HS-27A (cell line): Measurements from ENCODE around the gene ALOX15B.
"Not testable (repeated sequence)": the region's sequence is repeated elsewhere in the genome, so short reads cannot be mapped to it uniquely, and the experiment has no call there.

Experiments
- DNase-seq: peaks from one replicate; pipeline ENCODE4 v3.0.0-alpha.2; 2012; ENCODE audit warnings: low read depth, missing footprints

Gene ALOX15B

DNA sequence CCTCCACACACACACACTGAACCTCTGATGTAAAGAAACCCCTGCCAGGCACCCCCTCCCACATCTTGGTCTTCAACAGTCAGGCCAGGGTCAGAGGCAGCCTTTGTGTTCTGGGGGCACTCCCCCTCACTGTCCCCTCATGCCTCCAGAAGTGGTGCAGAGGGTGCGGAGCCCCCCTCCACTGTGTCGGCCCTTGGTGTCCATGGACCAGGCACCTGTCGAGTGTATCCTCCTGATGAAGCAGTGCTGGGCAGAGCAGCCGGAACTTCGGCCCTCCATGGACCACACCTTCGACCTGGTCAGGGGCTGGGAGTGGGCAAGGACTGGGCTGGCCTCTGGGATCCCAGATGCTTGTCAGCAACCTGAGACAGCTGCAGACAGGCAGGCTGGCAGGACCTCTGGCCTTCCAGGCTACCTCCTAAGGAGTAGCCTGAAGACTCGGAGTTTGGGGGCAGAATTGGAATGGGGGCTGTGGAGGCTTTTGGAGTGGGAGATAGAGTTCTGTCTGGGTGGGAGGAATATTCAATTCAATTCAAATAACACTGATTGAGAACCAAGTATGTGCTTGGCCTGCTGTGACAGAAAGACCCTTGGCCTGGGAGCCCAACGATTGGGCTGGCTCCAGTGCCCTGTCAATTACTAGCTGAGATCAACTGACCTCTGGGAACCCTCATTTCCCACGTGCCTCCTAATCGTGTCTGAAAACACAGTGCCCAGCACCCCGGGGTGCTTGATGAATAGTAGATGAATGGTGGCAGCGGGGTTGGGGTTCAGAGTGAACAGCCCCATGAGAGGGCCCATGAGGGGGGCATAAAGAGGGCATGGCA lies 24.9 kb upstream of the ALOX15B start:
- DNase-seq, result no peak

DNA sequence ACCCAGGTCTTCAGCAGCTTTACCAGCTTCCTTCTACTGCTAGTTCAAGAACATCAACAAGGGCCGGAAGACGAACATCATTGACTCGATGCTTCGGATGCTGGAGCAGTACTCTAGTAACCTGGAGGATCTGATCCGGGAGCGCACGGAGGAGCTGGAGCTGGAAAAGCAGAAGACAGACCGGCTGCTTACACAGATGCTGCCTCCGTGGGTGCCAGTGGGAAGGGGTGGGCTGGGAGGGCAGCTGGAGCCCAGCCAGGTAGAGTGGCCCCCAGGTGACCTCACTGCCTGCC lies 24.4 kb upstream of the ALOX15B start:
- no peak for DNase-seq

DNA sequence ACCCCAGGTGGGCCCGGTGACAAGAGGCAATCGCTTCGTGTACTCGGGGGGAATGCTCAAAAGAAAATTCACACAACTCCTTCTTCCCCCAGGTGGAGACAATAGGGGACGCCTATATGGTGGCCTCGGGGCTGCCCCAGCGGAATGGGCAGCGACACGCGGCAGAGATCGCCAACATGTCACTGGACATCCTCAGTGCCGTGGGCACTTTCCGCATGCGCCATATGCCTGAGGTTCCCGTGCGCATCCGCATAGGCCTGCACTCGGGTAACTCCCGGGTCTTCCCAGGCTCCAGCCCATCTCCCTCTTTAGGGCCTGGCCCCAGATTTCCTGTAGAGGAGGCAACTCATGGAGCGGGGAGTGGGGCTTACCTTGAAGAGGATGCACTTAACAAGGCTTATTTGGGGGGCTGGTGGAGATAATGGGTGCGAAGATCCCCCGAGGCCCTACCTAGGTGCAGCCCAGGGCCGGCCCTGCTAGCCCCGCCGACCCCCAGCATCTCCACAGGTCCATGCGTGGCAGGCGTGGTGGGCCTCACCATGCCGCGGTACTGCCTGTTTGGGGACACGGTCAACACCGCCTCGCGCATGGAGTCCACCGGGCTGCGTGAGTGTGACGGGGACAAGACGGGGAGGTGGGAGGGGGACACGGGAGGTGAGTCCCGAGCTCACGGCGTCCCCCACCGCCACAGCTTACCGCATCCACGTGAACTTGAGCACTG lies 23.5 kb upstream of the ALOX15B start:
- no peak for DNase-seq

DNA sequence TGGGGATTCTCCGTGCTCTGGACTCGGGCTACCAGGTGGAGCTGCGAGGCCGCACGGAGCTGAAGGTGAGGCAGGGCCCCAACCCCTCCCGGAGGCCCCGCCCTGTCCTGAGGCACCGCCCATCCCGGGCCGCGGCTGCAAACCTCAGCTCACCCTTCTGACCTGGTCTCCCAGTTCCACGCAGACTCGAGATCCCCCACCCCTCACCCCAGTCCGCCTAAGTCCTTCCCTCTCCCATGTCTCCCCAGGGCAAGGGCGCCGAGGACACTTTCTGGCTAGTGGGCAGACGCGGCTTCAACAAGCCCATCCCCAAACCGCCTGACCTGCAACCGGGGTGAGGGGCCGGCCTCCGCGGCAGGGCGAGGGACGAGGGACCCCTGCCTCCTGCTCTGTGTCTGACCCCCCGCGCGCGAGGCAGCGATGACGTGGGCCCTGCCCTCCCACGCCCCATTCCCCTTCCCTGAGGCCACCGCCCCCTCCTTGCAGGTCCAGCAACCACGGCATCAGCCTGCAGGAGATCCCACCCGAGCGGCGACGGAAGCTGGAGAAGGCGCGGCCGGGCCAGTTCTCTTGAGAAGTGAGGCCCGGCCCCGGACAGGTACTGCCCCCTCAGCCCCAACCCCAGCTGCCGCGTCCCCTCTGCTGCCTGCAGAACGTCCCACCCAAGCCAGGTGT lies 22.8 kb upstream of the ALOX15B start:
- DNase-seq, result no peak

DNA sequence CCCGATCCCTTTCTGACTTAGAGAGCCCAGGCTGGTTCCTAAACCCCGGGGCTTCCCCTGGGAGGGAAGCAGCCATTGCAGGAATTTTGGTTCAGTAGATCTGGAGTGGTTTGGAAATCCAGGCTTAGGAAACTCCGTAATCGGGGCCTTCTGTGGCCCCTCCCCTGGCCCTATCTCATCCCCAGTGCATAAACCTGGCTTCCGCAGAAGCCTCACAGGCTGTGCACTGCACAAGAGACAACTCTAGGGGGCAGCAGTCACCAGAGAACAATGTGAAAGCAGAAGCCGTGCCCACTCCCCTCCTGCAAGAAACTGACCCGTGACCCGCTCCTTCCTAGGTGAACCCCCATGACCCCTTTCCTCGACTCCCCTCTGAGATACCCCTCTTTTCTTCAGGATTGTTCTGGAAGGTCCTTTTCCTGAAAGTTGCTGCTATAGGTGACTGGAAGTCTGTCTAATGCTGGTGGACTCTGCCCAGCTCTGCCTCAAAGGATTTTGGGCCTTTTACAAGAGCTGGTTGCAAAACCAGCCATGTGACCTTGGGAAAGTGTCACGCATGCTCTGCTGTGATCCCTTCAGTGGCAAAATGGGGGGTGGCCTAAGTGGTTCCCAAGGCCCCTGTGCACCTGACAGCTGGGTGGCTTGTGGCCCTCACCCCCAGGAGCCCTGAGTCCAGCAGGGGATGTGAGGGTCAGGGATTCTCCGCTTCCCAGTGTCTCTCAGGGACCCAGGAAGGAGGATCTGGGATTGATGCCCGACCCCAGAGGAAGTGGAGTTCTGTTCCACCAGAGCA lies 22.0 kb upstream of the ALOX15B start:
- DNase-seq, result no peak

DNA sequence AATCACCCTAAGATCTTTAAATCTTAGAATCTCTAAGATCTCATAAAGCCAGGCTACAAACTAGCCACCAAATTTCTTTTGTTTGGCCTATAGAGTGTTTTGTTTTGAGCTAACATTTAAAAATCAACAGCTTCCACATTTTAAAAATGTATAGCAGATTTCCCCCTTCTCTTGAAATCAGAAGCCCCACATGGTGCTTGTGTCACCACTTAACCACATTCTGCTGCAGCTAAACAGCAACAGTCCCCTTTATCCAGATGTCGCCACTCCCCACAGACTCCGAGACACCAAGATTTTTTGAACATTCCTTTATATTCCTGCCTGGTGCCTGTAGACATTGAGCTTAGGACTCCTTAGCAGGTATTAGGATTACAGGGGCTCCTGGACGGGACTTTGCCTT lies 20.4 kb upstream of the ALOX15B start:
- DNase-seq, result no peak

DNA sequence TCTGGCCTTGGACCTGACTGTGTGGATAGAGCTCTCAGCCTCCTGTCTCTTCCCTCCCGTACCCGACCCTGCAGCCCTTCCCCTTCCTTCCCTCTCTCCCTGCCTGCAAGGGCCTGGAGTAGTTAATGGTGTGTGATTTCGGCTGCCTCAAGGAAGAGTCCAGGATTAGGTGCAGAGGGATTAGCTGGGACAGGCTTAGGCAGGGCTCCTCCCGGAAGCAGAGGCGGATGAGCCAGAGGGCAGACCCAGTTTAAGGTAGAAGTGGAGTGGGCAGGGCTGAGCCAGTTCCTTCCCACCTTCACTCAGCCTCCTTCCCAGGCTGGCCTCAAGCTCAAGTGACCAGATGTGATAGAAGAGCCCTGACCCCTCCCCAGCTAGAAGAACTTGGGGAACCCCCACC lies 19.7 kb upstream of the ALOX15B start:
- DNase-seq, result no peak

DNA sequence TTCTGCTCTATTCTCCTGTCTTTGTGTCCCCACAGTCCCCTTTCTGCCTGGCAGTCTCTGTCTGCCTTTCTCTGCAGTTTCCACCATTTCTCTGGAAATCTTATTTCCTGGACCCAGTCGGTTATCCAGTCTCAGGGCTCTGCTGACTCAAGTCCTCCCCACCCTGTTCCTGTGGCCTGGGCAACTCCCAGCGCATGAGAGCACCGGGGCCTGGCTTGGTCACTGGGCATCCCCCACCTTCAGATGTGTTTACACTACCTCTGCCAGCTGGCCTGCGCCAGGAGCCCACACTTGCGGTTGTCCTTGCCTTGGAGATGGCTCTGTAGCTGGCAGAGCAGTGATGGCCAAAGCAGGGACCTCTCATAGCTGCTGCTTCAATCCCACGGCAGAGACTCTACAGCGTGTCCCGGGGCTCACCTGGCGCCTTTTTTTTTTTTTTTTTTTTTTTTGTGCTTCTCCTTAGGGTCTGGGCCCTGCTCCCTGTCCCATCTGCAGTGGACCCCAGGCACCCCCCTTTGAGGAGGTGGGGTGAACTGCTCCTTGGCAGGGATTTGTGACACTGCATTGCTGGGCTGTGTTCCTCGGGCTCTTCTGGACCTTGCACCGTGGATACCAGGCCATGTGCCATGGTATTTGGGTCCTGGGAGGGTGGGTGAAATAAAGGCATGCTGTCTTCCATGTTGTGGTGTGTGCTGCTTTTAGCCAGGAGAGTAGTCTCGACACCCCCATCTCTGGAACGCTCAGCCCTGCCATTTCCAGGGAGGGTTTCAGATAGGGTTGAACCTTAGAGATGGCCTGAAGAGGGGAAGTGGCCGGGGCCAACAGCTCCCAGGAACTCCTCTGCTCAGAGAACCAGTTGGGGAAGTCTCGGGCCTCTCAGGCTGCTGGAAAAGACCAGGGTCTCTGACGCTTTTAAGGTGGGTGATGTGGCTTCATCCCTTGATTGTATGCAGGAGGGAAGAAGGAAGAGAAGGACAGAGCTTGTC lies 18.9 kb upstream of the ALOX15B start:
- no peak for DNase-seq

DNA sequence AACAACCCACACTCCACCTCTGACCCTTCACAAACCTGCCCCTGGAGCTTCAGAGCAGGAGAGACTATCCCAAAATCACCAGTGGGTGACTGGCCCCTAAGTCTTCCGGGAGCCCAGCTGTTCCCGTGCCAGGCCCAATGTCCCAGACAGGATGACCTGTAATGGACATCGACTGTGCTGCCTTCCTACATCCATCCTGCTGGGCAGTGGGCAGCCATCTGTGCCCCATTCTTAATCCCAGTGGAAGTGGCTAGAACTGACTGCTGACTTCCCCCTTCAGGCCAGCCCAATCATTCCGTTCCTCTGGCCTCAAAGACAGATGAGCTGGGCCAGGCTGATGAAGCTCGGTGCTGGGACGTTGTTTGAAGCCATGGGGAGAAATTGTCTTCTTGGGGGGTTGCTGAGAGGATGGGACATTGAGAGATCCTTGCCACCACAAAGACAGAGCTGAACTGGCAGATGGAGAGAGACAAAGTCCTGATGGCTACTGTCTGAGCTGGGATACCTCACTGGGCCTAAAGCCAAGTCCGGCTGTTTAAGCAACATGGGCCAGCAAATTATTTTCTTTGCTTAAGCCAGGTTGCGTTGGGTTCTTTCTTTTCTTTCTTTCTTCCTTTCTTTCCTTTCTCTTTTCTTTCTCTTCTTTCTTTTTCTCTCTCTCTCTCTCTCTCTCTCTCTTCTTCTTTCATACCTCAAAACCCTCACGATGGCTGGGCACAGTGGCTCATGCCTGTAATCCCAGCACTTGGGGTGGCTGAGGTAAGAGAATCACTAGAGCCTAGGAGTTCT lies 17.9 kb upstream of the ALOX15B start:
- DNase-seq, result no peak

DNA sequence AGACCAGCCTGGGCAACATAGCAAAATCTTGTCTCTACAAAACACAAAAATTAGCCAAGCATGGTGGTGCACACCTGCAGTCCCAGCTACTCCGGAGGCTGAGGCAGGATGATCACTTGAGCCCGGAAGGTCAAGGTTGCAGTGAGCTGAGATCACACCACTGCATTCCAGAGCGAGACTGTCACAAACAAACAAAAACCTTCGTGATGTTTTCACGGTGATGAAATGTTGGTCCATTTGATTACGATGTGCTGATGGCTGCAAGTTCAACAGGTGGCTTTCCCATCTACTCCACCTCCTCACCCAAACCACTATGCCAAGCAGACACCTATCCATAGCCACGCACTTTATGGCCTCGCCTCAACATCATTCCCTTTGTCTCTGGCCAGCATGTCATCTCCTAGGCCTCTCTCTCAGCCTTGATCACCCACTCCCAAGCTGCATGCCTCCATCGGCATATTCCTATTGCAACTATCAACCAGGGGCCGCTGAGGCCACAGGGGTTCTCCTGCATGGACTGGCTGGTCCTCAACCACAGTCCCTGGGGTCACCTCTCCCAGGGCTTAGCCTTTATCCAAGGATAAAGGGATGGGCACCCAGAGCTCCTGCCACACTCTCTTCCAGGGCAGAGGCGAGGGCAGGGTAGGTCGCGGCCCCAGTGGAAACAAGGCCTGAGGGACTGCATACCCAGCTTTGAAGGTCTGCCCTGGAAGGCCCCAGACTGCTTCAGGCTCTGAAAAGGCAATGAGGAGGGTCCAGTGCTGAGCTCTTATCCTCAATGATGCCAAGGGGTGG lies 17.1 kb upstream of the ALOX15B start:
- DNase-seq, result no peak

DNA sequence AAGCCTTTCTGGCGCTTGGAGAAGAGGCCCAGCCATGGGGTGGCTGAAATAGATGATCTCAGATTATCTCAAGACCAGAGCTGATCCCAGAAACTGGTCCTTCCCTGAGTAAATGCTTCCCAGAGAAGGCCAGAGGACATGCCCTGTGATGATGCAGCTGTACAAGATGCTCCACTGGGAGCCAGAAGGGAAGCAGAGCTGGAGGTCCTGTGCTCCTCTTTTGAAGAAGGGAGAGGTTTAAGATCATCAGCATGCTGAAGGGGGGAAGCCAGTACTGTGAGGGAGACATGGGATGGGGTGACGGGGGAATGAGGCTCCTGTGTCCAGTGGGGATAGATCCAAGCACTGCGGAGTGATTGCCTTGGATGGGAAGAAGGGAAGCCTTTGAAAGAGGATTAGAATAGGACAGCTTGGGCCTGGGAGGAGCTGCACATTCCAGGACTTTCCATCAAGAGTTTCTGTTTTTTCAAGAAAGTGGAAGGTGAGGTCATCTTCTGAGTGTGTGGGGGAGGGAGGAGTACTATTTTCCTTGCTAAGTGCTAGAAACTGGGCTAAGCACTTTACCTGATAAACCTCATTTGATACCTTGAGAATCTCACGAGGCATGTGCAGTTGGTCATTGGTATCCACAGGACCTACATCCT lies 16.4 kb upstream of the ALOX15B start:
- DNase-seq, result no peak

DNA sequence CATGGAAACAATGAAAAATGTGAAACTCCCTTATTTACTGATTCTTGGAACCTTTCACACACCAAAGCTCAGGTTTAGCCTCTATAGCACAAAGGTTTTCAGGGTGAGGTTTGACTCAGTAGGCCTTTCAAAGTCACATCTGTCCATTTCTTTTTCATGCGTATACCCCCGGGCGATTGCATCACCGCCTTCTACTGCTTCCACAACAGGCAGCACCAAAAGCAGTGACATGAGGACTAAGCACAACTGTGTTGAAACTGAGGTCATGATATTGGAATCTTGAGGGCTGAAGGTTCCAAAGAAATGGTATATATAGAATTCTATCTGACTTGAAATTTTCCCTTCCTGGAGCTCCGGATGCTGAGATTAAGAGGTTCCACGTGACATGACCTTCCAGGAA lies 14.7 kb upstream of the ALOX15B start:
- not testable (repeated sequence) for DNase-seq

DNA sequence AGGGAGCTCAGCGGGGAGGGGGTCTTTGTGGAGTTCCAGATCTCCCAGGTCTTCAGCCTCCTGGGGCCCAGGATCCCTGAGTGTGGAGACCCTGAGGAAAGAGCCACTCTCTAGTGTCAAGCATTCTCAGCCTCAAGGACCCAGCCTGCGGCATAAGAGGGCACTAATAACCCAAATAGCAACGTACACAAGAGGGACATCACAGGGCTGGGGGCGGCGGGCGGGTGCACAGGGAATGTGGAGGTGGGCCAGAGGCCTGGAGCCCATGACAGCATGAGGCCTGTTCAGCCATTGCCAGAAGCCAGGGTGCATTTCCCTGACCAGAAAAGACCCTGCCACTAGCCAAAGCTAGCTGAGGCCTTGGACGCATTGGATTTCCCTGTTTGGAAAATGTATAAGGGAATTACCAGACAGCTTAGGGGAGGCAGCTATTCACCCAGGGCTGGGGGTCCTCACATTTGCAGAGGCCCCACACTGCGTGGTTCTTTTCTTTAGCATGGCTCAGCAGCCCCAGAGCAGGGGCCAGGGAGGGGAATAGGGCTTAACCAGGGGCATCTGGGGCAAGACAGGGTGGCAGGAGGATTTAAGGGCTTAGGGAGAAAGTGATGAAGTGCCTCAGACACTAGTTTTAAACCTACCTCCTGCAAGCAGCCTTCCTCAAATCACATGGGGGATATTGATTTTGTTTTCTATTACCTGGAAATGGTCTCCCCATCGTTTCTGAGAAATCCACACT lies 13.5 kb upstream of the ALOX15B start:
- no peak for DNase-seq

DNA sequence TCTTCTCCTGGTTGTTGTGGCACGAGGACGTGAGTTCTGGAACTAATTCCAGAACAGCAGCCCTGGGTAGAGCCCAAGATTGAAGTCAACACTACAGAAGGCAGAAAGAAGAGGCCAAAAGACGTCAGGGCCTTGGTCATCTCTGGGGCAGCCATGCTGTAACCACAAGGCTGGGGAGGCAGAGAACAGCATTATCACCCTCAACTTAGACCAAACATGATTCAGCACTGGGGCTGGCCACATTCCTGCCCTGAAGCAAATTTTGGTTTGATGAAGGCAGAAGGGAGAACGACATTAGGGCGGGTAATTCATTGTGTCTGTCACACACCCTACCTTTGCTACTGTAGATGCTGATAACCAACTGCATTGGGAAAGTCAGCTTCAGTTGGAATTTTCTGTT lies 9.7 kb upstream of the ALOX15B start:
- no peak for DNase-seq

DNA sequence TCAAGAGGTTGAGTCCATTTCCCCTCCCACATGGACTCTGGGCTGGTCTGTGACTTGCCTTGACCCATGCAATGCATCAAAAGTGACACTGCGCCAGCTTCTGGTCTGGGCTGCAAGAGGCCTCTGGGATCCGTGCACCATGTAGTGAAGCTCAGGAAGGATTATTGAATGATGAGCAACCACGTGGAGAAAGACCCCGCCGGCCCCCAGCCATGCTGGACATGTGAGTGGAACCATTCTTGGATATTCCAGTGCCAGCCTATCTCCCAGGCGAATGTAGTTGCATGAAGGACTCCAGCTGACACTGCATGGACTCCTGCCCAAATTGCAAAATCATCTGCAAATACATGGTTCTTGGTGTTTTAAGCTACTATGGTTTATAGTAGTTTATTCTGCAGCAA lies 7.6 kb upstream of the ALOX15B start:
- DNase-seq, result no peak

DNA sequence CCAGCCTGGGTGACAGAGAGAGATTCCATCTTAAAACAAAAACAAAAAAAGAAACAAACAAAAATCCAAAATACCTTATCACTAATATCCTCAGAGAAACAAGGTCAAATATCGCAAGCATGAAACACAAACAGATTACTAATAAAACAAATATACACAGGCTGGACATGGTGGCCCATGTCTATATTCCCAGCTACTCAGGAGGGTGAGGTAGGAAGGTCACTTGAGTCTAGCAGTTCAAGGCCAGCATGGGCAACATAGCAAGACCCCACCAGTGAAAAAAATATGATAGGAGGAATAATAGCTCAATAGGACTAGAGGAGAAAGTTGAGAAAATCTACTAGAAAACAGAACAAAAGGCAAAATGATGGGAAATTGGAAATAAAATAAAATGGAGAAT lies 6.9 kb upstream of the ALOX15B start:
- no peak for DNase-seq

DNA sequence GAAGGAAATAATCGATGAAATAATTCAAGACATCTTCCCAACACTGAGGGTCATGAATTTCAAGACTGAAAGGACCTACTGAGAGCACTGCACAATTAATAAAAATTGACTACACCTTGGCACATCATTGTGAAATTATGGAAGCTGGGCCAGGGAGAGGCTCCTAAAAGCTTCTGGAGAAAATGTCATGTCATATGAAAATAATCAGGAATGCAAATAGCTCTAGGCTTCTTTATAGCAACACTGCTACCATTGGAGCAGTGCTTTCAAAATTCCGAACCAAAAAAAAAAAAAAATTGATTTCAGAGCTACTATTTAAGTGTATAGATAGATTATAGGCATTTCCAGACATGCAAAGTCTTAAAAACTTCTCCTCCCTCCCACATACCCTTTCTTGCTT lies 6.4 kb upstream of the ALOX15B start:
- DNase-seq, result no peak

DNA sequence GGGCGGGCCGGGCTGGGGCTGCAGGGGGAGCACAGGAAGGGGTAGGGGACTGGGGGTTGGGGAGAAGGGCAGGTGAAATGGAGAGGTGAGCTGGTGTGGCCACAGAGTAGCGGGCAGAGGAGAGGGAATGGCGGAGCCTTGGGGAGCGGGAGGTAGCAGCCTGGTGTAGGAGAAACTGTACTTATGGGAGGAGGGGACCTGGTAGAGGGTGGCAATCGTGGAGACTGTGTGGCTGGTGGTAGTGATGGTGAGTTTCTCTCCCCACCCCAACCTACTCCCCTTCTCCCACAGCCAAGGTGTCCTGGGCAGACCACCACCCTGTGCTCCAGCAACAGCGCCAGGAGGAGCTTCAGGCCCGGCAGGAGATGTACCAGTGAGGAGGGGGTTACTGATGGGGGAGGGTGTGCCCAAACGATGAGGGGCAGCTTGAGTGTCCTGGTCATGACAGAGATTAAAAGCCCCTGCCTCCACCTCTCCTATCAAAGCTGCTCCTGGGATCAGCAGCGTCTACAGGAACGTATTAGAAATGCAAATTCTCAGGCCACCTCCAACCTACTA lies 831 bp downstream of the ALOX15B start:
- no peak for DNase-seq
